22Rv1 (cell line): ENCODE measurements around the gene FES.
A peak's percentile ranks its signal among the peaks of the same experiment; 100 is the strongest.

Experiments used
- H3K27ac ChIP-seq: fragments of 450-650 bp; 2 replicates; pipeline ENCODE4 v1.5.1; 2017
- ZFX ChIP-seq: fragments of 450-650 bp; IDR thresholded peaks from 2 replicates; pipeline ENCODE4 v1.6.1; 2017; ENCODE audit warnings: antibody characterized with exemption, borderline replicate concordance
- TF ChIP-seq, protein P1 (sequence below): fragments of 450-650 bp; IDR thresholded peaks from 2 replicates; pipeline ENCODE4 v1.5.1; 2017; ENCODE audit warnings: mild to moderate bottlenecking

The FES gene

GRCh38 chr15:90931828-90932659 lies 47.7 kb downstream of the FES start, which contains the start of gene HDDC3:
Gene HDDC3, minus strand, starts transcription at chr15:90932549. Its CDS starts 9 bp downstream, at chr15:90932540.
- TF ChIP-seq ZFX: no peak
- TF ChIP-seq, protein P1, sequence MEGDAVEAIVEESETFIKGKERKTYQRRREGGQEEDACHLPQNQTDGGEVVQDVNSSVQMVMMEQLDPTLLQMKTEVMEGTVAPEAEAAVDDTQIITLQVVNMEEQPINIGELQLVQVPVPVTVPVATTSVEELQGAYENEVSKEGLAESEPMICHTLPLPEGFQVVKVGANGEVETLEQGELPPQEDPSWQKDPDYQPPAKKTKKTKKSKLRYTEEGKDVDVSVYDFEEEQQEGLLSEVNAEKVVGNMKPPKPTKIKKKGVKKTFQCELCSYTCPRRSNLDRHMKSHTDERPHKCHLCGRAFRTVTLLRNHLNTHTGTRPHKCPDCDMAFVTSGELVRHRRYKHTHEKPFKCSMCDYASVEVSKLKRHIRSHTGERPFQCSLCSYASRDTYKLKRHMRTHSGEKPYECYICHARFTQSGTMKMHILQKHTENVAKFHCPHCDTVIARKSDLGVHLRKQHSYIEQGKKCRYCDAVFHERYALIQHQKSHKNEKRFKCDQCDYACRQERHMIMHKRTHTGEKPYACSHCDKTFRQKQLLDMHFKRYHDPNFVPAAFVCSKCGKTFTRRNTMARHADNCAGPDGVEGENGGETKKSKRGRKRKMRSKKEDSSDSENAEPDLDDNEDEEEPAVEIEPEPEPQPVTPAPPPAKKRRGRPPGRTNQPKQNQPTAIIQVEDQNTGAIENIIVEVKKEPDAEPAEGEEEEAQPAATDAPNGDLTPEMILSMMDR: peak; percentile 89
- H3K27ac ChIP-seq: peak within 1 kb of the TSS; percentile 97

GRCh38 chr15:90932660-90932991 lies 48.3 kb downstream of the FES start:
- TF ChIP-seq, protein P1: peak; percentile 50
- TF ChIP-seq ZFX: no peak
- H3K27ac ChIP-seq: peak overlapping the region; percentile 97

- TF ChIP-seq, protein P1: no peak
- no peak for TF ChIP-seq ZFX
- H3K27ac ChIP-seq: peak overlapping the region; percentile 97; the same call in 1 of the 2 replicates
Measured at GRCh38 chr15:90933301-90933700, 49.0 kb downstream of the FES start.

DNA sequence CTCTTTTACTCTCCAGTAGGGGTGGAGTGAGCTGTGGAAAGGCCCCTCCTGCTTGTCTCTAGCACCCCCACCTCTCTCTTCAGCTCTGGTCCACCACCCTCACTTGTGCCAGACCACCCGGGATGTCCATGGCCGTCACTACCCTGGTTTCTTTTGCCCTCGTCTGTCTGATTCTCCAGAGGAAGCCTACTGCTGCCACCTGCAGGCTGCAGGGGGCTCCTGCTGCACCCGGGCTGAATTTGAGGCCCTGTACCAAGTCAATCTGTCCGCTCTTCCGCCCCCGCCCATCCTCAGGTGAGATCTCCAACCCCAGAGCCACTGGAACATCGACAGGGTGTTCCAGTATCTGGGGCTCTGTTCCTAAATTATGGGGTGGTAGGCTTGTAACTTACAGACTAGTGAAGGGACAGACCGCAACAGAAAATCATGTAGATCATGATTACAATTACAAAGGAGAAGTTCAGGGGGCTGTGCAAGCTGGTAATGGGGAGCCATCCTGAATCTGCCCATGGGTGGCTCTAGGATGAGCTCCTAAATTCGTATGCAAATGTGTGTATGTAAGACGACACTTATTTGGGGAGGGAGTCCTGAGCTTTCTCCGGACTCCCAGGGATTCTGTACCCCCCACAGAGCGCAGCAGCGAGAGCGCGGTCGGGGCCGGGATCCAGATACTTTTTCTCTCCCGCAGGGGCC lies 50.1 kb downstream of the FES start:
- TF ChIP-seq, protein P1: peak; percentile 96
- no peak for TF ChIP-seq ZFX
- peak overlapping the region; percentile 71 for H3K27ac ChIP-seq

DNA sequence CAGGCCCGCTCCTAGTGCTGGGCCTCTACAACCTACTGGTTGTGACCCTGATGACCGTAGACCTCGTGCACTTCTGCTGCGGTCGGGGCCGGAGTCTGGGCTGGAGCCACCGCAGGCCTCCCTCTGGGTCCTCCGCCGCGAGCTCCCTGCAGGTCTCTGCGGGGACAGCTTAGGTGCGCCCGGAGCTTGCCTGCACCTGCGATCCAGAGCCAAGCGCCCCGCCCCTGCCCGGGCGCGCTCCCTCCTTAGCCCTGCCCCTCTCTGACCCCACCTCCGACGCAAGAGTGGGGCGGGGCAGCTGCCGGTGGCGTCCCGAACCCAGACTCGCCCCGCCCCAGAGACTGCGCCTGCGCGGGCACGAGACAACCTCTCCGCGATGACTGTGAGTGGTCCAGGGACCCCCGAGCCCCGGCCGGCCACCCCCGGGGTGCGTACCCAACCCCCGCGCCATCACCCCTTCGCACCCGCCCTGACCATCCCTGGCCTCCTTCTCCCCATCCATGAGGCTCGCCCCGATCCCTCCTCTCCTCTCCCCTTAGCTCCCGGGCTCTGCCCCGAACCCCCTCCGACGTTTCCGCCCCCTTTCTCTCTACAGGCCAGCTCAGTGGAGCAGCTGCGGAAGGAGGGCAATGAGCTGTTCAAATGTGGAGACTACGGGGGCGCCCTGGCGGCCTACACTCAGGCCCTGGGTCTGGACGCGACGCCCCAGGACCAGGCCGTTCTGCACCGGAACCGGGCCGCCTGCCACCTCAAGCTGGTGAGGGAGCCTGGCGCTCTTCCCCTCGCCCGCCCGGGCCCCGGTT lies 50.8 kb downstream of the FES start, which contains the start of gene UNC45A:
UNC45A (plus strand) TSS at position 337 of the 803 bp plus-strand sequence; CDS start at position 377, 40 bp downstream.
- TF ChIP-seq ZFX: no peak
- TF ChIP-seq, protein P1: no peak
- H3K27ac ChIP-seq: peak within 1 kb of the TSS; percentile 71

DNA sequence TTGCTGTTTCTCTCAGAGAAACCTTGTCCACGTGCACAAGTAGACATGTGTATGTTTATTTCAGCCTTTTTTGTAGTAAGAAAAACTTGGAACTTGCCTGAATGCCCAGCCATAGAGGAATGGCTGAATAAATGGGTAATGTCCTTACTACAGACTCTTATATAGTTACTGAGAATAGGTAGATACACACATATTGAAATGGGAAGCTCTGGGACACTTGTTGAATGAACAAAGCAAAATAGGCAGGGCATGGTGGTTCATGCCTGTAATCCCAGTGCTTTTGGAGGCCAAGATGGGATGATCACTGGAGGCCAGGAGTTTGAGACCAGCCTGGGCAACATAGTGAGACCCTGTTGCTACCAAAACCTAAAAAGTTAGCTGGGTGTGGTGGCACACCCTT lies 52.5 kb downstream of the FES start:
- no peak for TF ChIP-seq ZFX
- TF ChIP-seq, protein P1: no peak

More for the DNA sequence above, 52.5 kb downstream of the FES start:
- no peak overlapping the region for H3K27ac ChIP-seq
